Mammary epithelial cell (primary cell): Measurements from ENCODE around the gene ACSL3.

Experiments
- EZH2 ChIP-seq: IDR thresholded peaks from 2 replicates; pipeline ENCODE4 v1.6.1; 2012; ENCODE audit warnings: low read length, inconsistent platforms, borderline replicate concordance
- TF ChIP-seq, protein P1 (sequence below), 2 donors: IDR thresholded peaks in 1 of 2; conservative IDR thresholded peaks in 1 of 2; 2 replicates each; pipeline ENCODE4 v1.5.1; 2011 to 2012; ENCODE audit warnings: inconsistent platforms in 2 of 2, low read length in 2 of 2, mild to moderate bottlenecking in 2 of 2, control low read depth in 1 of 2, low read depth in 1 of 2; ENCODE audit not compliant: insufficient read depth in 1 of 2; ENCODE audit errors: extremely low read depth in 1 of 2

DNA sequence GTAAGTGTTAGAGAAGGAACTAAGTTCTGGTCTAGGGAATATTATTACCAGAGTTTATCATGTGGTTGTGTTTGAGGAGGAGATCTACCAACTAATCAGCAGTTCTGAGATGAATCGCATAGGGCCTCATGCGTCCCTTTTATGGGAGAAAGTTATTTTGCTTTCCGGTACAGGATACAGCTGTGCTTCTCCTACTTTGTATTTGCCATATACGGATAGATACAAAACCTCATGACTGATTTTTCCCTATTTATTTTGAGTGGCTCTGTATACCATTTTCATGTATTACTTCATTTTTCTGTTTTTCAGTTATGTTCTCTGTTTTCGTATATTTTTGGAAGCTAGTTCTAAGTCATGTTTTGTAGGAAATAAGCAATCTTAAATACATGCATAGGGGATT, 66.8 kb downstream of the ACSL3 start:
- TF ChIP-seq, protein P1, sequence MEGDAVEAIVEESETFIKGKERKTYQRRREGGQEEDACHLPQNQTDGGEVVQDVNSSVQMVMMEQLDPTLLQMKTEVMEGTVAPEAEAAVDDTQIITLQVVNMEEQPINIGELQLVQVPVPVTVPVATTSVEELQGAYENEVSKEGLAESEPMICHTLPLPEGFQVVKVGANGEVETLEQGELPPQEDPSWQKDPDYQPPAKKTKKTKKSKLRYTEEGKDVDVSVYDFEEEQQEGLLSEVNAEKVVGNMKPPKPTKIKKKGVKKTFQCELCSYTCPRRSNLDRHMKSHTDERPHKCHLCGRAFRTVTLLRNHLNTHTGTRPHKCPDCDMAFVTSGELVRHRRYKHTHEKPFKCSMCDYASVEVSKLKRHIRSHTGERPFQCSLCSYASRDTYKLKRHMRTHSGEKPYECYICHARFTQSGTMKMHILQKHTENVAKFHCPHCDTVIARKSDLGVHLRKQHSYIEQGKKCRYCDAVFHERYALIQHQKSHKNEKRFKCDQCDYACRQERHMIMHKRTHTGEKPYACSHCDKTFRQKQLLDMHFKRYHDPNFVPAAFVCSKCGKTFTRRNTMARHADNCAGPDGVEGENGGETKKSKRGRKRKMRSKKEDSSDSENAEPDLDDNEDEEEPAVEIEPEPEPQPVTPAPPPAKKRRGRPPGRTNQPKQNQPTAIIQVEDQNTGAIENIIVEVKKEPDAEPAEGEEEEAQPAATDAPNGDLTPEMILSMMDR (conservative IDR thresholded peaks at IDR 0.05 in 1 of 2, IDR thresholded peaks at IDR 0.05 in 1 of 2; ENCODE audit: extremely low read depth in 1 of 2, insufficient read depth in 1 of 2, low read depth in 1 of 2, low read length in 2 of 2) = no peak
- no peak for TF ChIP-seq EZH2
